IMR-90 (cell line): ENCODE data around the gene FAM53B. TPM values are rescaled to one million over a fixed set of nuclear protein-coding genes. Genes with fewer than 3 reads are reported as not detected.

ENCODE experiments used
- ATAC-seq: fragments of 200-7000 bp; cut with Tn5 transposase; 2 replicates; pipeline ENCODE4 v1.9.1; 2020; ENCODE audit warnings: low read depth, mild to moderate bottlenecking, moderate library complexity
- BruUV-seq: library from RNA; stranded (reverse); fragments of 400-500 nt; replicated peaks from 2 replicates; lab custom pipeline; 2021; lab: Mats Ljungman, UMichigan
- CTCF ChIA-PET: fragments of 300-600 bp; formaldehyde crosslinking; extraction: SDS; loops from one replicate; lab custom pipeline; 2021; ENCODE audit warnings: antibody characterized with exemption; lab: Yijun Ruan, JAX
- POLR2A ChIA-PET: fragments of 300-600 bp; sonication (Branson Sonifier 250); formaldehyde crosslinking; loops from one replicate; lab custom pipeline; 2022; ENCODE audit warnings: antibody characterized with exemption; ENCODE audit not compliant: unreplicated experiment; lab: Charles Lee
- DNase-seq: peaks from one replicate; pipeline ENCODE4 v3.0.0; 2013
- H2AFZ ChIP-seq: replicated peaks from 2 replicates; pipeline ENCODE3; 2013; ENCODE audit warnings: low read length, mild to moderate bottlenecking; ENCODE audit not compliant: poor library complexity
- H2AK5ac ChIP-seq: 2 replicates; pipeline ENCODE4 v1.6.1; 2013; ENCODE audit warnings: low read depth, low read length, inconsistent platforms
- H2AK9ac ChIP-seq: replicated peaks from 2 replicates; pipeline ENCODE3; 2013; ENCODE audit warnings: mild to moderate bottlenecking, low read depth, low read length, moderate library complexity; ENCODE audit not compliant: poor library complexity
- H2BK120ac ChIP-seq: 2 replicates; pipeline ENCODE4 v1.6.1; 2013; ENCODE audit warnings: low read depth, low read length, inconsistent platforms
- H2BK15ac ChIP-seq: 3 replicates; pipeline ENCODE4 v1.6.1; 2013; ENCODE audit warnings: low read depth, low read length, inconsistent platforms
- H2BK20ac ChIP-seq: 2 replicates; pipeline ENCODE4 v1.6.1; 2013; ENCODE audit warnings: low read depth, mild to moderate bottlenecking, inconsistent platforms, low read length, moderate library complexity
- H2BK5ac ChIP-seq: 2 replicates; pipeline ENCODE4 v1.6.1; 2013; ENCODE audit warnings: mild to moderate bottlenecking, low read depth, low read length, inconsistent platforms; ENCODE audit not compliant: poor library complexity, severe bottlenecking
- H3K14ac ChIP-seq: replicated peaks from 2 replicates; pipeline ENCODE4 v1.6.1; 2013; ENCODE audit warnings: low read depth, low read length, inconsistent platforms
- H3K18ac ChIP-seq: 2 replicates; pipeline ENCODE4 v1.6.1; 2013; ENCODE audit warnings: low read depth, low read length, control low read depth
- H3K23ac ChIP-seq: 2 replicates; pipeline ENCODE4 v1.6.1; 2013; ENCODE audit warnings: low read depth, low read length, inconsistent platforms
- H3K27ac ChIP-seq: 2 replicates; pipeline ENCODE4 v1.5.1; 2013; ENCODE audit warnings: mild to moderate bottlenecking, control low read depth, low read length; ENCODE audit not compliant: insufficient read depth
- H3K27me3 ChIP-seq: 2 replicates; pipeline ENCODE4 v1.6.1; 2013; ENCODE audit warnings: low read length; ENCODE audit not compliant: control insufficient read depth, insufficient read depth
- H3K36me3 ChIP-seq: 2 replicates; pipeline ENCODE4 v1.6.1; 2013; ENCODE audit warnings: low read length, mixed read lengths; ENCODE audit not compliant: control insufficient read depth, insufficient read depth
- H3K4ac ChIP-seq: 2 replicates; pipeline ENCODE4 v1.6.1; 2013; ENCODE audit warnings: low read depth, low read length, inconsistent platforms
- H3K4me1 ChIP-seq: 2 replicates; pipeline ENCODE4 v1.6.1; 2013; ENCODE audit warnings: low read length, mixed read lengths; ENCODE audit not compliant: control insufficient read depth, insufficient read depth
- H3K4me2 ChIP-seq: 2 replicates; pipeline ENCODE4 v1.6.1; 2013; ENCODE audit warnings: low read depth, mild to moderate bottlenecking, control low read depth, low read length, moderate library complexity
- H3K4me3 ChIP-seq: 2 replicates; pipeline ENCODE4 v1.5.1; 2013; ENCODE audit warnings: low read depth, mild to moderate bottlenecking, control low read depth, low read length, moderate library complexity; ENCODE audit not compliant: insufficient read depth
- H3K56ac ChIP-seq: 2 replicates; pipeline ENCODE4 v1.6.1; 2013; ENCODE audit warnings: low read length, inconsistent platforms; ENCODE audit not compliant: insufficient read depth; ENCODE audit errors: extremely low read depth
- H3K79me1 ChIP-seq, 2 experiments: 2 replicates each; pipeline ENCODE4 v1.6.1; 2013; ENCODE audit warnings: low read length in 2 of 2, inconsistent platforms in 1 of 2, low read depth in 1 of 2
- H3K9ac ChIP-seq: 2 replicates; pipeline ENCODE4 v1.6.1; 2013; ENCODE audit warnings: low read depth, low read length, control low read depth
- H3K9me1 ChIP-seq: 2 replicates; pipeline ENCODE4 v1.6.1; 2013; ENCODE audit warnings: low read length, inconsistent platforms; ENCODE audit not compliant: insufficient read depth
- H3K9me3 ChIP-seq: 2 replicates; pipeline ENCODE4 v1.6.1; 2013; ENCODE audit warnings: low read length; ENCODE audit not compliant: control insufficient read depth, insufficient read depth
- H4K20me1 ChIP-seq: 2 replicates; pipeline ENCODE4 v1.6.1; 2013; ENCODE audit warnings: low read length, inconsistent platforms; ENCODE audit not compliant: insufficient read depth
- H4K5ac ChIP-seq: 2 replicates; pipeline ENCODE4 v1.6.1; 2013; ENCODE audit warnings: mild to moderate bottlenecking, low read depth, low read length, control low read depth
- H4K8ac ChIP-seq, 2 experiments: 2 replicates each; pipeline ENCODE4 v1.6.1; 2013; ENCODE audit warnings: low read depth in 2 of 2, low read length in 2 of 2, control low read depth in 1 of 2, inconsistent platforms in 1 of 2
- H4K91ac ChIP-seq: 2 replicates; pipeline ENCODE4 v1.6.1; 2013; ENCODE audit warnings: low read depth, low read length, inconsistent platforms; ENCODE audit not compliant: insufficient read depth
- BHLHE40 ChIP-seq: fragments of 150-350 bp; IDR thresholded peaks from 2 replicates; pipeline ENCODE4 v1.6.1; 2016; ENCODE audit warnings: mild to moderate bottlenecking, low read depth, low read length
- CHD1 ChIP-seq: IDR thresholded peaks from 2 replicates; pipeline ENCODE4 v1.6.1; 2012; ENCODE audit warnings: low read depth, low read length, improper control_type of control experiment
- CTCF ChIP-seq: conservative IDR thresholded peaks from 2 replicates; pipeline ENCODE4 v1.5.1; 2012; ENCODE audit warnings: mild to moderate bottlenecking, low read depth, low read length, improper control_type of control experiment
- ELK1 ChIP-seq: fragments of 150-350 bp; IDR thresholded peaks from 2 replicates; pipeline ENCODE4 v1.6.1; 2016; ENCODE audit warnings: low read depth, mild to moderate bottlenecking, low read length, moderate library complexity, borderline replicate concordance
- FOS ChIP-seq: fragments of 150-350 bp; IDR thresholded peaks from 2 replicates; pipeline ENCODE4 v1.6.1; 2016; ENCODE audit warnings: low read depth, low read length
- MAFK ChIP-seq: IDR thresholded peaks from 2 replicates; pipeline ENCODE4 v1.6.1; 2012; ENCODE audit warnings: low read depth, low read length, improper control_type of control experiment
- MAZ ChIP-seq: IDR thresholded peaks from 2 replicates; pipeline ENCODE4 v1.6.1; 2012; ENCODE audit warnings: low read depth, mild to moderate bottlenecking, low read length, improper control_type of control experiment, moderate library complexity, borderline replicate concordance
- MXI1 ChIP-seq: IDR thresholded peaks from 2 replicates; pipeline ENCODE4 v1.6.1; 2012; ENCODE audit warnings: low read depth, mild to moderate bottlenecking, low read length, moderate library complexity, borderline replicate concordance
- NFE2L2 ChIP-seq: fragments of 150-350 bp; IDR thresholded peaks from 2 replicates; pipeline ENCODE4 v1.6.1; 2016; ENCODE audit warnings: low read depth, mild to moderate bottlenecking, low read length
- RCOR1 ChIP-seq: IDR thresholded peaks from 2 replicates; pipeline ENCODE4 v1.6.1; 2012; ENCODE audit warnings: mild to moderate bottlenecking, low read length, improper control_type of control experiment; ENCODE audit not compliant: insufficient replicate concordance
- SMC3 ChIP-seq: fragments of 150-350 bp; IDR thresholded peaks from 2 replicates; pipeline ENCODE4 v1.6.1; 2016; ENCODE audit warnings: low read depth, mild to moderate bottlenecking, antibody characterized with exemption, low read length, moderate library complexity
- USF2 ChIP-seq: fragments of 150-350 bp; IDR thresholded peaks from 2 replicates; pipeline ENCODE4 v1.6.1; 2017; ENCODE audit warnings: mild to moderate bottlenecking, antibody characterized with exemption, low read length, low read depth
- WGBS, 2 experiments: methylation state at CpG; one replicate each; pipeline versions ENCODE4 v1.1.5 to v1.1.7; 2013; ENCODE audit warnings: missing lambda C conversion rate in 2 of 2; ENCODE audit not compliant: insufficient read length in 1 of 2; ENCODE audit errors: extremely low coverage in 2 of 2; 5-methylcytosine and 5-hydroxymethylcytosine counted together
- dilution Hi-C: fragments of 300-500 bp; cut with HindIII; formaldehyde crosslinking; loops from one replicate; pipeline ENCODE4 v1.14.3; 2018; ENCODE audit warnings: low sequenced_read_pairs; ENCODE audit not compliant: unreplicated experiment
- in situ Hi-C: fragments of 300-500 bp; cut with MboI; formaldehyde crosslinking; loops from 3 replicates; pipeline ENCODE4 v1.14.3; 2019; ENCODE audit warnings: low sequenced_read_pairs, inconsistent platforms, mixed read lengths
- intact Hi-C: fragments of 100-400 bp; cut with micrococcal nuclease; formaldehyde crosslinking; loops from 2 replicates; pipeline ENCODE4 v1.10.0; 2022
- polyA plus RNA-seq, 3 experiments: library from polyadenylated mRNA; depleted of rRNA; stranded (reverse); fragments of >200 nt; gene quantifications; 2 replicates each; pipeline ENCODE4 v1.2.3, GENCODE V29; 2012; ENCODE audit warnings: low replicate concordance in 1 of 3
- total RNA-seq: library from RNA; depleted of rRNA; stranded (reverse); fragments of >200 nt; gene quantifications from 2 replicates; pipeline ENCODE4 v1.2.3, GENCODE V29; 2012

Gene FAM53B
- total and polyA plus RNA-seq, 2 of the 4 experiments (the other 2 are of a cell fraction), result 3.8 to 5.7 TPM

GRCh38 chr10:124681626-124682552 is 62.3 kb downstream of the FAM53B start:
- Histone ChIP-seq H3K23ac (no peak overlapping the region), H3K27ac (no peak overlapping the region), H3K36me3 (peaks cover 13% of the 10 kb centered on the region; the same call in 1 of the 2 replicates), H3K79me1 (peaks cover 0 to 8% of the 10 kb centered on the region in 2 experiments; a peak in 1 of 4 replicates), H2AFZ (no peak overlapping the region), H4K20me1 (peaks cover 7% of the 10 kb centered on the region; the same call in 1 of the 2 replicates), H3K9me3 (no peaks in the 10 kb centered on the region), H4K5ac (no peak overlapping the region), H3K9me1 (peaks cover 9% of the 10 kb centered on the region), H4K91ac (no peak overlapping the region), H2BK5ac (no peak overlapping the region), H2BK20ac (no peak overlapping the region), H2AK9ac (no peak overlapping the region), H3K4ac (no peak overlapping the region), H3K9ac (no peak overlapping the region), H4K8ac (no peak overlapping the region), H2BK120ac (no peak overlapping the region), H3K14ac (no peak overlapping the region), H3K18ac (no peak overlapping the region), H3K4me3 (no peak overlapping the region), H3K4me1 (peaks cover 10% of the 10 kb centered on the region; the same call in 1 of the 2 replicates), H2AK5ac (no peak overlapping the region), H3K27me3 (no peaks in the 10 kb centered on the region), H3K4me2 (no peak overlapping the region), H2BK15ac (no peak overlapping the region), H3K56ac (no peak overlapping the region)
- dilution Hi-C loops (no loop called here), intact Hi-C loops (no loop called here), in situ Hi-C loops (no loop called here)
- ChIA-PET CTCF (no interaction called here), POLR2A (no interaction called here)
- ATAC-seq (no peak), DNase-seq (no peak)
- WGBS, 2 experiments, result 98% methylated on average over 26 of the region's 36 CpGs; no CpG with 5 or more reads in 1 of the 2 experiments
- no TSS peak for BruUV-seq
- TF ChIP-seq MAZ, result no peak
- no peak for TF ChIP-seq RCOR1
- TF ChIP-seq NFE2L2, result no peak
- no peak for TF ChIP-seq MXI1
- TF ChIP-seq CHD1, result no peak
- TF ChIP-seq MAFK, result no peak
- TF ChIP-seq USF2, result no peak
- no peak for TF ChIP-seq BHLHE40
- TF ChIP-seq FOS, result no peak
- no peak for TF ChIP-seq CTCF
- no peak for TF ChIP-seq ELK1
- no peak for TF ChIP-seq SMC3
